Osteoblast (primary cell): ENCODE results near the gene ACOT13. TPM values are rescaled to one million over a fixed set of nuclear protein-coding genes. Genes with fewer than 3 reads are reported as not detected.
"Not testable (repeated sequence)": the region's sequence is repeated elsewhere in the genome, so short reads cannot be mapped to it uniquely, and the experiment has no call there.

ENCODE experiments used
- DNase-seq: peaks from one replicate; pipeline ENCODE4 v3.0.0; 2011; ENCODE audit warnings: low spot score, mixed read lengths; ENCODE audit not compliant: insufficient read length; ENCODE audit errors: missing footprints
- H2AFZ ChIP-seq: 2 replicates; pipeline ENCODE4 v1.6.0; 2011; ENCODE audit warnings: mild to moderate bottlenecking, low read length
- H3K27ac ChIP-seq: 2 replicates; pipeline ENCODE4 v1.5.1; 2011; ENCODE audit warnings: mild to moderate bottlenecking, low read depth, low read length, moderate library complexity
- H3K27me3 ChIP-seq: 2 replicates; pipeline ENCODE4 v1.6.0; 2012; ENCODE audit warnings: mild to moderate bottlenecking, control low read depth, inconsistent platforms, low read length, moderate library complexity; ENCODE audit not compliant: insufficient read depth
- H3K36me3 ChIP-seq: 2 replicates; pipeline ENCODE4 v1.5.1; 2011; ENCODE audit warnings: mild to moderate bottlenecking, low read length, control low read depth, moderate library complexity; ENCODE audit not compliant: insufficient read depth
- H3K4me1 ChIP-seq: 2 replicates; pipeline ENCODE4 v1.5.1; 2011; ENCODE audit warnings: mild to moderate bottlenecking, low read length, control low read depth, moderate library complexity; ENCODE audit not compliant: insufficient read depth
- H3K4me2 ChIP-seq: 2 replicates; pipeline ENCODE4 v1.6.0; 2011; ENCODE audit warnings: mild to moderate bottlenecking, low read length; ENCODE audit not compliant: insufficient read depth
- H3K4me3 ChIP-seq: fragments of 200-600 bp; sonication (generic); 3 replicates; pipeline ENCODE4 v1.5.1; 2012; ENCODE audit warnings: mild to moderate bottlenecking, low read length, inconsistent platforms; ENCODE audit not compliant: insufficient read depth
- H3K79me2 ChIP-seq: 2 replicates; pipeline ENCODE4 v1.6.0; 2012; ENCODE audit warnings: mild to moderate bottlenecking, low read length, control low read depth, inconsistent platforms; ENCODE audit not compliant: insufficient read depth
- H3K9me3 ChIP-seq: 2 replicates; pipeline ENCODE4 v1.5.1; 2011; ENCODE audit warnings: low read depth, low read length, control low read depth
- H4K20me1 ChIP-seq: 2 replicates; pipeline ENCODE4 v1.6.0; 2012; ENCODE audit warnings: mild to moderate bottlenecking, low read length, control low read depth; ENCODE audit not compliant: insufficient read depth
- total RNA-seq: library from RNA; depleted of rRNA; stranded (reverse); fragments of >200 nt; gene quantifications from 2 replicates; pipeline ENCODE4 v1.2.3, GENCODE V29; 2012
- TF ChIP-seq, protein P1 (sequence below): IDR thresholded peaks from 2 replicates; pipeline ENCODE4 v1.5.1; 2011; ENCODE audit warnings: mild to moderate bottlenecking, low read depth, low read length, moderate library complexity; ENCODE audit errors: extremely low read depth

ACOT13 gene
- total RNA-seq, 1 donor: 5.8 TPM

DNA sequence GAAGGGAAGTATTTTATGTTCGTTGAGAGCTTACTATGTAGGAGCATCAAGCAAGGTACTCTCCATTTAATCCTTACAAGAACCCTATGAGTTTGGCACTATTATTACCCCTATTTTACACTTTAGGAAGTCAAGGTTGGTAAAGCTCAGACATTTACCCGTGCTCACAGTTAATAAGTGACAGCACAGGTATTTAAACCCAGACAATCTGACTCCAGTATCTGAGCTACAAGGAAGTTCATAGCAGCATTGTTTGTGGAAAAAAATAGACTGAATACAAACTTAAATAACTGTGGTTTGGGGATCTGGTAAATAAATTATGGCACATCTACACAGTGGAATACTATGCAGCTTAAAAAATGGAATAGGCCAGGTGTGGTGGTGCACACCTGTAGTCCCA is 86.7 kb downstream of the ACOT13 start:
- H3K9me3 ChIP-seq: no peaks in the 10 kb centered on the region
- no peaks in the 10 kb centered on the region for H3K79me2 ChIP-seq
- H3K27me3 ChIP-seq: no peaks in the 10 kb centered on the region
- no peak for DNase-seq
- no peak overlapping the region for H3K4me3 ChIP-seq
- TF ChIP-seq, protein P1, sequence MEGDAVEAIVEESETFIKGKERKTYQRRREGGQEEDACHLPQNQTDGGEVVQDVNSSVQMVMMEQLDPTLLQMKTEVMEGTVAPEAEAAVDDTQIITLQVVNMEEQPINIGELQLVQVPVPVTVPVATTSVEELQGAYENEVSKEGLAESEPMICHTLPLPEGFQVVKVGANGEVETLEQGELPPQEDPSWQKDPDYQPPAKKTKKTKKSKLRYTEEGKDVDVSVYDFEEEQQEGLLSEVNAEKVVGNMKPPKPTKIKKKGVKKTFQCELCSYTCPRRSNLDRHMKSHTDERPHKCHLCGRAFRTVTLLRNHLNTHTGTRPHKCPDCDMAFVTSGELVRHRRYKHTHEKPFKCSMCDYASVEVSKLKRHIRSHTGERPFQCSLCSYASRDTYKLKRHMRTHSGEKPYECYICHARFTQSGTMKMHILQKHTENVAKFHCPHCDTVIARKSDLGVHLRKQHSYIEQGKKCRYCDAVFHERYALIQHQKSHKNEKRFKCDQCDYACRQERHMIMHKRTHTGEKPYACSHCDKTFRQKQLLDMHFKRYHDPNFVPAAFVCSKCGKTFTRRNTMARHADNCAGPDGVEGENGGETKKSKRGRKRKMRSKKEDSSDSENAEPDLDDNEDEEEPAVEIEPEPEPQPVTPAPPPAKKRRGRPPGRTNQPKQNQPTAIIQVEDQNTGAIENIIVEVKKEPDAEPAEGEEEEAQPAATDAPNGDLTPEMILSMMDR: no peak
- no peak overlapping the region for H3K4me2 ChIP-seq
- H4K20me1 ChIP-seq: no peaks in the 10 kb centered on the region
- H3K36me3 ChIP-seq: no peaks in the 10 kb centered on the region
- H3K4me1 ChIP-seq: no peaks in the 10 kb centered on the region
- no peak overlapping the region for H3K27ac ChIP-seq
- H2AFZ ChIP-seq: no peak overlapping the region

GRCh38 chr6:24754378-24754777 is 87.5 kb downstream of the ACOT13 start:
- not testable (repeated sequence) for H2AFZ ChIP-seq, H3K4me2 ChIP-seq, H3K4me1 ChIP-seq, H3K27ac ChIP-seq, H3K4me3 ChIP-seq, H3K9me3 ChIP-seq, H3K36me3 ChIP-seq, H3K27me3 ChIP-seq, H3K79me2 ChIP-seq, H4K20me1 ChIP-seq
- DNase-seq: peak; percentile 25

Other genes starting within 250 kb of the ACOT13 start
- 0.72 and 0.88 TPM in 2 replicates for gene GPLD1, start 177.5 kb upstream of the ACOT13 start, total RNA-seq
- 1.8 and 2.2 TPM in 2 replicates for gene ALDH5A1, start 172.1 kb upstream of the ACOT13 start, total RNA-seq
- under 0.01 and 0.29 TPM in 2 replicates for gene KIAA0319, start 20.9 kb upstream of the ACOT13 start, total RNA-seq
- gene TDP2, start 178 bp upstream of the ACOT13 start, total RNA-seq: 27.4 and 27.9 TPM in 2 replicates
- 144 and 168 TPM in 2 replicates for gene C6orf62, start 52.1 kb downstream of the ACOT13 start, total RNA-seq
- gene GMNN, start 107.9 kb downstream of the ACOT13 start, total RNA-seq: 9.4 and 11.2 TPM in 2 replicates
- gene ARMH2, start 131.8 kb downstream of the ACOT13 start, total RNA-seq: not detected in 2 replicates